Measurements from ENCODE around the gene MEOX1. TPM values are rescaled to one million over a fixed set of nuclear protein-coding genes. Genes with fewer than 3 reads are reported as not detected.

MEOX1 gene
- total and polyA plus RNA-seq, 2 of the 13 experiments (the other 11 are each of a cell fraction or from before 2014, with no cell fraction given) = not detected

DNA sequence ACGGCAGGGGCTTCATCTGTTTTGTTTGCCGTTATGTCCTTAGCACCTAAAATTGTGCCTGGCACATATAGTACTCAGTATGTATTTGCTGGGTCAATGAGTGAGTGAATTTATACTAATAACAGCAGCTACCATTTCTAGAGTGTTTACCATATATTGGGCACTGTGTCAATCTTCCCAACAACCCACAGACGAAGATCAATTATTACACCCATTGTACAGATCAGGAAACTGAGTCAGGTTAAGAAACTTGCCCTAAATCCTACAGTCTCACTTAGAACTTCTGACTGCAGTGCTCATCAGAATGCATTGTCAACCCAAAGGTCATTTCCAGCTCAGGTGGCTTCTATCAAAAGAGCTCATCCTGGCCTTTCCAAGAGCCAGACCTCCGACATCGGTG is 44.5 kb upstream of the MEOX1 start:
- no peak overlapping the region for H2AFZ ChIP-seq (ENCODE audit: low read length)
- no peak for DNase-seq (ENCODE audit: low spot score)
- no TSS peak for BruUV-seq (replicated peaks)
- H3K9ac ChIP-seq (ENCODE audit: insufficient read depth, low read depth, low read length) = no peak overlapping the region
- peaks cover 16% of the 10 kb centered on the region for H3K4me1 ChIP-seq (ENCODE audit: insufficient read depth, low read length)
- no peak for ATAC-seq
- peaks cover 0 to 39% of the 10 kb centered on the region in 2 experiments; a peak in 4 of 5 replicates for H3K27me3 ChIP-seq (ENCODE audit: control insufficient read depth in 1 of 2, insufficient read depth in 2 of 2, low read length in 2 of 2)
- no peak for FAIRE-seq
- no peak overlapping the region for H3K4me3 ChIP-seq (replicated peaks in 1 of 3; ENCODE audit: insufficient read depth in 1 of 3, low read depth in 2 of 3, low read length in 3 of 3)
- no peaks in the 10 kb centered on the region for H3K79me2 ChIP-seq (ENCODE audit: insufficient read depth, low read length)
- no peaks in the 10 kb centered on the region for H3K36me3 ChIP-seq (replicated peaks in 1 of 2; ENCODE audit: control insufficient read depth in 1 of 2, insufficient read depth in 2 of 2, low read length in 2 of 2)
- ChIA-PET CTCF (ENCODE audit: low intra/inter-chr PET ratio, low total read pairs) (no interaction called here), POLR2A (no interaction called here)
- in situ Hi-C loops (cut with HindIII; ENCODE audit: extremely low pct_ligation_motif_present, low pct_unique_long_range_greater_than_20kb) (no loop called here), intact Hi-C loops (cut with micrococcal nuclease; ENCODE audit: unreplicated experiment) (no loop called here)
- H4K20me1 ChIP-seq (ENCODE audit: insufficient read depth, low read length) = no peaks in the 10 kb centered on the region
- 34% methylated on average over 5 of the region's 5 CpGs for WGBS (ENCODE audit: low lambda C conversion rate)
- H3K4me2 ChIP-seq (ENCODE audit: low read depth, low read length) = no peak overlapping the region
- H3K9me3 ChIP-seq (ENCODE audit: low read length) = no peaks in the 10 kb centered on the region
- no peak for TF ChIP-seq ISX (CRISPR knock-in tag; conservative IDR thresholded peaks at IDR 0.05)
- peak; percentile 76 for TF ChIP-seq ZNF629 (CRISPR knock-in tag; conservative IDR thresholded peaks at IDR 0.05)
- no peak overlapping the region for H3K27ac ChIP-seq (ENCODE audit: extremely low read length, insufficient read depth, low read length)

DNA sequence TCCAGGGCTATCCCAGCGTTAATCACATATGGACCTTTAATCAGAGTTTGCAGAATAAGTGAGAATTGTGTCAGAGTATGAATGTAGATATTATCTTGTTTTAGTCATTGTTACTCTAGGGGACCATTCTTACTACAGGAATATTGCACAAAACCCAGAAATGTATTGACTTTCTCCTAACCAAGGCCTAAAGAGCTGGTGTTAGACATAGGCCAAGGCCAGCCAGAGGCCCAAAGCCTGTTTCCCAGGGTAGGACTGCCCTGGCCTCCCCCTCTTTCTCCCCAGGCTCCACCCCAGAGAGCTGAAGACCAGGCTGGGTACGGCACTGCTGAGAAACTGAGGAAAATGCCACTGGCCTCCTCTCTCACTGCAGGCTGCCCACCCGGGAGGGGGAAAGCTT is 41.9 kb upstream of the MEOX1 start:
- Histone ChIP-seq H3K9ac (ENCODE audit: insufficient read depth, low read depth, low read length) (no peak overlapping the region), H3K36me3 (replicated peaks in 1 of 2; ENCODE audit: control insufficient read depth in 1 of 2, insufficient read depth in 2 of 2, low read length in 2 of 2) (no peaks in the 10 kb centered on the region), H3K79me2 (ENCODE audit: insufficient read depth, low read length) (no peaks in the 10 kb centered on the region), H3K4me1 (ENCODE audit: insufficient read depth, low read length) (peaks cover 16% of the 10 kb centered on the region), H3K4me3 (replicated peaks in 1 of 3; ENCODE audit: insufficient read depth in 1 of 3, low read depth in 2 of 3, low read length in 3 of 3) (no peak overlapping the region), H3K27me3 (ENCODE audit: control insufficient read depth in 1 of 2, insufficient read depth in 2 of 2, low read length in 2 of 2) (peaks cover 2 to 34% of the 10 kb centered on the region in 2 experiments; a peak in 3 of 5 replicates), H2AFZ (ENCODE audit: low read length) (no peak overlapping the region), H3K9me3 (ENCODE audit: low read length) (no peaks in the 10 kb centered on the region), H3K27ac (ENCODE audit: extremely low read length, insufficient read depth, low read length) (no peak overlapping the region), H3K4me2 (ENCODE audit: low read depth, low read length) (no peak overlapping the region), H4K20me1 (ENCODE audit: insufficient read depth, low read length) (no peaks in the 10 kb centered on the region)
- ATAC-seq = peak; percentile 73
- ChIA-PET CTCF (ENCODE audit: low intra/inter-chr PET ratio, low total read pairs) (no interaction called here), POLR2A (no interaction called here)
- no peak for FAIRE-seq
- WGBS (ENCODE audit: low lambda C conversion rate) = 35% methylated on average over 3 of the region's 3 CpGs
- BruUV-seq (replicated peaks) = no TSS peak
- intact Hi-C loops (cut with micrococcal nuclease; ENCODE audit: unreplicated experiment) (no loop called here), in situ Hi-C loops (cut with HindIII; ENCODE audit: extremely low pct_ligation_motif_present, low pct_unique_long_range_greater_than_20kb) (no loop called here)
- peak; percentile 44 for DNase-seq (ENCODE audit: low spot score)
- TF ChIP-seq, protein P1, sequence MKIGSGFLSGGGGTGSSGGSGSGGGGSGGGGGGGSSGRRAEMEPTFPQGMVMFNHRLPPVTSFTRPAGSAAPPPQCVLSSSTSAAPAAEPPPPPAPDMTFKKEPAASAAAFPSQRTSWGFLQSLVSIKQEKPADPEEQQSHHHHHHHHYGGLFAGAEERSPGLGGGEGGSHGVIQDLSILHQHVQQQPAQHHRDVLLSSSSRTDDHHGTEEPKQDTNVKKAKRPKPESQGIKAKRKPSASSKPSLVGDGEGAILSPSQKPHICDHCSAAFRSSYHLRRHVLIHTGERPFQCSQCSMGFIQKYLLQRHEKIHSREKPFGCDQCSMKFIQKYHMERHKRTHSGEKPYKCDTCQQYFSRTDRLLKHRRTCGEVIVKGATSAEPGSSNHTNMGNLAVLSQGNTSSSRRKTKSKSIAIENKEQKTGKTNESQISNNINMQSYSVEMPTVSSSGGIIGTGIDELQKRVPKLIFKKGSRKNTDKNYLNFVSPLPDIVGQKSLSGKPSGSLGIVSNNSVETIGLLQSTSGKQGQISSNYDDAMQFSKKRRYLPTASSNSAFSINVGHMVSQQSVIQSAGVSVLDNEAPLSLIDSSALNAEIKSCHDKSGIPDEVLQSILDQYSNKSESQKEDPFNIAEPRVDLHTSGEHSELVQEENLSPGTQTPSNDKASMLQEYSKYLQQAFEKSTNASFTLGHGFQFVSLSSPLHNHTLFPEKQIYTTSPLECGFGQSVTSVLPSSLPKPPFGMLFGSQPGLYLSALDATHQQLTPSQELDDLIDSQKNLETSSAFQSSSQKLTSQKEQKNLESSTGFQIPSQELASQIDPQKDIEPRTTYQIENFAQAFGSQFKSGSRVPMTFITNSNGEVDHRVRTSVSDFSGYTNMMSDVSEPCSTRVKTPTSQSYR (CRISPR knock-in tag; IDR thresholded peaks at IDR 0.05; ENCODE audit: borderline replicate concordance) = no peak
- TF ChIP-seq SALL1 (CRISPR knock-in tag; IDR thresholded peaks at IDR 0.05) (peak; percentile 56), KDM5A (IDR thresholded peaks at IDR 0.05; ENCODE audit: borderline replicate concordance, low read length) (no peak), RXRA (CRISPR knock-in tag; IDR thresholded peaks at IDR 0.05) (0 out of 2 replicates have a peak, but pooled peaks have one; percentile 26), CEBPB (IDR thresholded peaks at IDR 0.05; ENCODE audit: borderline replicate concordance, low read depth, low read length) (peak; percentile 65; the same call in 1 of the 2 replicates), SOX6 (IDR thresholded peaks at IDR 0.05) (no peak), SOX6 (CRISPR knock-in tag; IDR thresholded peaks at IDR 0.05) (peak; percentile 74; the same call in 1 of the 2 replicates), MEIS2 (CRISPR knock-in tag; IDR thresholded peaks at IDR 0.05) (no peak), NPAS2 (CRISPR knock-in tag; IDR thresholded peaks at IDR 0.05; ENCODE audit: borderline replicate concordance) (no peak)
- TF ChIP-seq, protein P2, sequence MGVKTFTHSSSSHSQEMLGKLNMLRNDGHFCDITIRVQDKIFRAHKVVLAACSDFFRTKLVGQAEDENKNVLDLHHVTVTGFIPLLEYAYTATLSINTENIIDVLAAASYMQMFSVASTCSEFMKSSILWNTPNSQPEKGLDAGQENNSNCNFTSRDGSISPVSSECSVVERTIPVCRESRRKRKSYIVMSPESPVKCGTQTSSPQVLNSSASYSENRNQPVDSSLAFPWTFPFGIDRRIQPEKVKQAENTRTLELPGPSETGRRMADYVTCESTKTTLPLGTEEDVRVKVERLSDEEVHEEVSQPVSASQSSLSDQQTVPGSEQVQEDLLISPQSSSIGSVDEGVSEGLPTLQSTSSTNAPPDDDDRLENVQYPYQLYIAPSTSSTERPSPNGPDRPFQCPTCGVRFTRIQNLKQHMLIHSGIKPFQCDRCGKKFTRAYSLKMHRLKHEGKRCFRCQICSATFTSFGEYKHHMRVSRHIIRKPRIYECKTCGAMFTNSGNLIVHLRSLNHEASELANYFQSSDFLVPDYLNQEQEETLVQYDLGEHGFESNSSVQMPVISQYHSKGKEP (CRISPR knock-in tag; IDR thresholded peaks at IDR 0.05) = no peak
- TF ChIP-seq, protein P3, sequence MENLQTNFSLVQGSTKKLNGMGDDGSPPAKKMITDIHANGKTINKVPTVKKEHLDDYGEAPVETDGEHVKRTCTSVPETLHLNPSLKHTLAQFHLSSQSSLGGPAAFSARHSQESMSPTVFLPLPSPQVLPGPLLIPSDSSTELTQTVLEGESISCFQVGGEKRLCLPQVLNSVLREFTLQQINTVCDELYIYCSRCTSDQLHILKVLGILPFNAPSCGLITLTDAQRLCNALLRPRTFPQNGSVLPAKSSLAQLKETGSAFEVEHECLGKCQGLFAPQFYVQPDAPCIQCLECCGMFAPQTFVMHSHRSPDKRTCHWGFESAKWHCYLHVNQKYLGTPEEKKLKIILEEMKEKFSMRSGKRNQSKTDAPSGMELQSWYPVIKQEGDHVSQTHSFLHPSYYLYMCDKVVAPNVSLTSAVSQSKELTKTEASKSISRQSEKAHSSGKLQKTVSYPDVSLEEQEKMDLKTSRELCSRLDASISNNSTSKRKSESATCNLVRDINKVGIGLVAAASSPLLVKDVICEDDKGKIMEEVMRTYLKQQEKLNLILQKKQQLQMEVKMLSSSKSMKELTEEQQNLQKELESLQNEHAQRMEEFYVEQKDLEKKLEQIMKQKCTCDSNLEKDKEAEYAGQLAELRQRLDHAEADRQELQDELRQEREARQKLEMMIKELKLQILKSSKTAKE (CRISPR knock-in tag; IDR thresholded peaks at IDR 0.05; ENCODE audit: borderline replicate concordance) = no peak
